ENCODE results near the gene TUBA4B. TPM values are rescaled to one million over a fixed set of nuclear protein-coding genes. Genes with fewer than 3 reads are reported as not detected.

The TUBA4B gene
- total and polyA plus RNA-seq, 9 donors = 0.04 to 0.56 (median 0.17) TPM; not detected in 2

DNA sequence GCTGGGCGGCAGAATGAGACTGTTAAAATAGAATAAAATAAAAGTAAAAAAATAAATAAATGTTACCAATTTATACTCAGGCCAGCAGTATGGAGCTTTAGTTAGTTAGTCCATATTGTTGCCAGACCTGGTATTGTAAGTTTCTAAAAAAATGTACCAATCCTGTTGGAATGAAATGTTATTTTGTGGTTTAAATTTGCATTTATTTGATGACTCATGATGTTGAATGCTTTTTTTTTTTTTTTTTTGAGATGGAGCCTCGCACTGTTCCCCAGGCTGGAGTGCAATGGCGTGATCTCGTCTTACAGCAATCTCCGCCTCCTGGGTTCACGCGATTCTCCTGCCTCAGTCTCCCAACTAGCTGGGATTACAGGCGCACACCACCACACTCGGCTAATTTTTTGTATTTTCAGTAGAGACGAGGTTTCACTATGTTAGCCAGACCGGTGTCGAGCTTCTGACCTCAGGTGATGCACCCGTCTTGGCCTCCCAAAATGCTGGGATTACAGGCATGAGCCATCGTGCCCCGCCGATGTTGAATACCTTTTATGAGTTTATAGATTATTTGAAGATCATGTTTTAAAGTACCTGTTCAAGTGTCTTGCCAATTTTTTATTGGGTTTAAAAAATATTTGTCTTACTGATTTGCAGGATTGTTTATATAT, 61.9 kb downstream of the TUBA4B start:
- no peaks in the 10 kb centered on the region for H3K9me3 ChIP-seq (replicated peaks; ENCODE audit: control insufficient read depth, low read depth, low read length)
- H3K36me3 ChIP-seq (ENCODE audit: control insufficient read depth, insufficient read depth, low read length) = no peaks in the 10 kb centered on the region
- no peak for DNase-seq
- H3K4me1 ChIP-seq (ENCODE audit: control insufficient read depth, insufficient read depth, low read length) = no peaks in the 10 kb centered on the region
- H3K27me3 ChIP-seq (ENCODE audit: control insufficient read depth, insufficient read depth, low read length) = peaks cover 6% of the 10 kb centered on the region
- 92% methylated on average over 12 of the region's 16 CpGs for WGBS (ENCODE audit: insufficient coverage)
- no peak overlapping the region for H3K4me3 ChIP-seq (ENCODE audit: low read length)
- H3K27ac ChIP-seq (ENCODE audit: low read length) = no peak overlapping the region

Other genes with a start within 250 kb of the TUBA4B start
- gene CFAP65, start 211.7 kb upstream of the TUBA4B start, total RNA-seq = not detected
- gene CFAP65, start 211.7 kb upstream of the TUBA4B start, polyA plus RNA-seq (ENCODE audit: insufficient read depth in 1 of 8, insufficient read length in 8 of 8, low replicate concordance in 1 of 8) = under 1 TPM in 2 of 8 donors, not detected in 6; 0.05 to 0.54 TPM
- gene IHH, start 192.3 kb upstream of the TUBA4B start, total RNA-seq = 0.04 TPM
- gene IHH, start 192.3 kb upstream of the TUBA4B start, polyA plus RNA-seq (ENCODE audit: insufficient read depth in 1 of 8, insufficient read length in 8 of 8, low replicate concordance in 1 of 8) = 1 to 10 TPM in 1 of 8 donors, under 1 TPM in 4, not detected in 3; 0.05 to 3.2 (median 0.19) TPM
- 14.1 TPM for gene NHEJ1, start 92.4 kb upstream of the TUBA4B start, total RNA-seq
- 10 to 100 TPM; 11.4 to 18.5 (median 13.6) TPM for gene NHEJ1, start 92.4 kb upstream of the TUBA4B start, polyA plus RNA-seq (ENCODE audit: insufficient read depth in 1 of 8, insufficient read length in 8 of 8, low replicate concordance in 1 of 8)
- 1.5 TPM for gene SLC23A3, start 83.2 kb upstream of the TUBA4B start, total RNA-seq
- 1 to 10 TPM in 3 of 8 donors, under 1 TPM in 5; 0.59 to 1.7 (median 0.95) TPM for gene SLC23A3, start 83.2 kb upstream of the TUBA4B start, polyA plus RNA-seq (ENCODE audit: insufficient read depth in 1 of 8, insufficient read length in 8 of 8, low replicate concordance in 1 of 8)
- gene CNPPD1, start 76.3 kb upstream of the TUBA4B start, total RNA-seq = 23.4 TPM
- gene CNPPD1, start 76.3 kb upstream of the TUBA4B start, polyA plus RNA-seq (ENCODE audit: insufficient read depth in 1 of 8, insufficient read length in 8 of 8, low replicate concordance in 1 of 8) = 10 to 100 TPM; 32.5 to 40.8 (median 37.1) TPM
- 28.9 TPM for gene RETREG2, start 75.0 kb upstream of the TUBA4B start, total RNA-seq
- 10 to 100 TPM; 37.6 to 57.7 (median 47.0) TPM for gene RETREG2, start 75.0 kb upstream of the TUBA4B start, polyA plus RNA-seq (ENCODE audit: insufficient read depth in 1 of 8, insufficient read length in 8 of 8, low replicate concordance in 1 of 8)
- 26.6 TPM for gene ZFAND2B, start 46.5 kb upstream of the TUBA4B start, total RNA-seq
- gene ZFAND2B, start 46.5 kb upstream of the TUBA4B start, polyA plus RNA-seq (ENCODE audit: insufficient read depth in 1 of 8, insufficient read length in 8 of 8, low replicate concordance in 1 of 8) = 10 to 100 TPM; 18.8 to 31.9 (median 22.8) TPM
- 28.7 TPM for gene ABCB6, start 34.3 kb upstream of the TUBA4B start, total RNA-seq
- 10 to 100 TPM; 28.4 to 42.0 (median 34.2) TPM for gene ABCB6, start 34.3 kb upstream of the TUBA4B start, polyA plus RNA-seq (ENCODE audit: insufficient read depth in 1 of 8, insufficient read length in 8 of 8, low replicate concordance in 1 of 8)
- gene ATG9A, start 23.6 kb upstream of the TUBA4B start, total RNA-seq = 13.7 TPM
- 10 to 100 TPM; 27.6 to 35.1 (median 32.3) TPM for gene ATG9A, start 23.6 kb upstream of the TUBA4B start, polyA plus RNA-seq (ENCODE audit: insufficient read depth in 1 of 8, insufficient read length in 8 of 8, low replicate concordance in 1 of 8)
- gene ANKZF1, start 23.4 kb upstream of the TUBA4B start, total RNA-seq = 21.5 TPM
- gene ANKZF1, start 23.4 kb upstream of the TUBA4B start, polyA plus RNA-seq (ENCODE audit: insufficient read depth in 1 of 8, insufficient read length in 8 of 8, low replicate concordance in 1 of 8) = 10 to 100 TPM; 16.3 to 32.0 (median 23.6) TPM
- gene GLB1L, start 7.8 kb upstream of the TUBA4B start, total RNA-seq = 6.6 TPM
- 1 to 10 TPM; 3.3 to 9.9 (median 5.7) TPM for gene GLB1L, start 7.8 kb upstream of the TUBA4B start, polyA plus RNA-seq (ENCODE audit: insufficient read depth in 1 of 8, insufficient read length in 8 of 8, low replicate concordance in 1 of 8)
- 12.5 TPM for gene STK16, start 7.8 kb upstream of the TUBA4B start, total RNA-seq
- gene STK16, start 7.8 kb upstream of the TUBA4B start, polyA plus RNA-seq (ENCODE audit: insufficient read depth in 1 of 8, insufficient read length in 8 of 8, low replicate concordance in 1 of 8) = 10 to 100 TPM; 15.1 to 23.1 (median 19.6) TPM
- gene TUBA4A, start 675 bp downstream of the TUBA4B start, total RNA-seq = 36.2 TPM
- gene TUBA4A, start 675 bp downstream of the TUBA4B start, polyA plus RNA-seq (ENCODE audit: insufficient read depth in 1 of 8, insufficient read length in 8 of 8, low replicate concordance in 1 of 8) = 100 to 1,000 TPM in 4 of 8 donors, 10 to 100 TPM in 4; 77.1 to 160 (median 107) TPM
- 52.6 TPM for gene DNAJB2, start 26.1 kb downstream of the TUBA4B start, total RNA-seq
- 10 to 100 TPM; 77.8 to 93.2 (median 85.9) TPM for gene DNAJB2, start 26.1 kb downstream of the TUBA4B start, polyA plus RNA-seq (ENCODE audit: insufficient read depth in 1 of 8, insufficient read length in 8 of 8, low replicate concordance in 1 of 8)
- 0.09 TPM for gene PTPRN, start 56.2 kb downstream of the TUBA4B start, total RNA-seq
- gene PTPRN, start 56.2 kb downstream of the TUBA4B start, polyA plus RNA-seq (ENCODE audit: insufficient read depth in 1 of 8, insufficient read length in 8 of 8, low replicate concordance in 1 of 8) = 1 to 10 TPM in 1 of 8 donors, under 1 TPM in 7; 0.09 to 1.0 (median 0.38) TPM
- gene RESP18, start 79.5 kb downstream of the TUBA4B start, total RNA-seq = not detected
- not detected for gene RESP18, start 79.5 kb downstream of the TUBA4B start, polyA plus RNA-seq (ENCODE audit: insufficient read depth in 1 of 8, insufficient read length in 8 of 8, low replicate concordance in 1 of 8)
- gene DNPEP, start 134.7 kb downstream of the TUBA4B start, total RNA-seq = 24.5 TPM
- 10 to 100 TPM; 28.6 to 48.5 (median 39.7) TPM for gene DNPEP, start 134.7 kb downstream of the TUBA4B start, polyA plus RNA-seq (ENCODE audit: insufficient read depth in 1 of 8, insufficient read length in 8 of 8, low replicate concordance in 1 of 8)
- gene DES, start 165.1 kb downstream of the TUBA4B start, total RNA-seq = 2,854 TPM
- gene DES, start 165.1 kb downstream of the TUBA4B start, polyA plus RNA-seq (ENCODE audit: insufficient read depth in 1 of 8, insufficient read length in 8 of 8, low replicate concordance in 1 of 8) = 1,000 to 10,000 TPM; 2,139 to 4,335 (median 3,881) TPM
- gene SPEG, start 181.6 kb downstream of the TUBA4B start, total RNA-seq = 176 TPM
- gene SPEG, start 181.6 kb downstream of the TUBA4B start, polyA plus RNA-seq (ENCODE audit: insufficient read depth in 1 of 8, insufficient read length in 8 of 8, low replicate concordance in 1 of 8) = 100 to 1,000 TPM in 5 of 8 donors, 10 to 100 TPM in 3; 66.5 to 177 (median 143) TPM
- gene GMPPA, start 245.6 kb downstream of the TUBA4B start, total RNA-seq = 28.7 TPM
- gene GMPPA, start 245.6 kb downstream of the TUBA4B start, polyA plus RNA-seq (ENCODE audit: insufficient read depth in 1 of 8, insufficient read length in 8 of 8, low replicate concordance in 1 of 8) = 10 to 100 TPM; 23.4 to 34.3 (median 27.4) TPM

Measured in muscle of leg (tissue), 11 donors.